Memory B cell (primary cell): ENCODE measurements around the gene TMC6.
"Not testable (repeated sequence)": the region's sequence is repeated elsewhere in the genome, so short reads cannot be mapped to it uniquely, and the experiment has no call there.

Experiments
- ATAC-seq: fragments of 150-1000 bp; cut with Tn5 transposase; 2 replicates; pipeline ENCODE4 v1.10.0; 2021; ENCODE audit warnings: low read depth, mild to moderate bottlenecking, moderate library complexity
- DNase-seq, 2 donors: peaks; one replicate each; pipeline ENCODE4 v3.0.0; 2022; ENCODE audit warnings: low spot score in 2 of 2
- H3K27ac Mint-ChIP-seq: one replicate; pipeline ENCODE4 v1.8.0; 2022; ENCODE audit warnings: mild to moderate bottlenecking, moderate library complexity, mixed read lengths
- H3K27me3 Mint-ChIP-seq: one replicate; pipeline ENCODE4 v1.8.0; 2022; ENCODE audit warnings: mixed read lengths
- H3K36me3 Mint-ChIP-seq: one replicate; pipeline ENCODE4 v1.8.0; 2022; ENCODE audit warnings: mild to moderate bottlenecking, mixed read lengths
- H3K4me1 Mint-ChIP-seq: one replicate; pipeline ENCODE4 v1.8.0; 2022; ENCODE audit warnings: mixed read lengths
- H3K4me3 Mint-ChIP-seq: one replicate; pipeline ENCODE4 v1.8.0; 2022; ENCODE audit warnings: mild to moderate bottlenecking, moderate library complexity, mixed read lengths
- H3K9me3 Mint-ChIP-seq: one replicate; pipeline ENCODE4 v1.8.0; 2022; ENCODE audit warnings: mixed read lengths

The TMC6 gene

DNA sequence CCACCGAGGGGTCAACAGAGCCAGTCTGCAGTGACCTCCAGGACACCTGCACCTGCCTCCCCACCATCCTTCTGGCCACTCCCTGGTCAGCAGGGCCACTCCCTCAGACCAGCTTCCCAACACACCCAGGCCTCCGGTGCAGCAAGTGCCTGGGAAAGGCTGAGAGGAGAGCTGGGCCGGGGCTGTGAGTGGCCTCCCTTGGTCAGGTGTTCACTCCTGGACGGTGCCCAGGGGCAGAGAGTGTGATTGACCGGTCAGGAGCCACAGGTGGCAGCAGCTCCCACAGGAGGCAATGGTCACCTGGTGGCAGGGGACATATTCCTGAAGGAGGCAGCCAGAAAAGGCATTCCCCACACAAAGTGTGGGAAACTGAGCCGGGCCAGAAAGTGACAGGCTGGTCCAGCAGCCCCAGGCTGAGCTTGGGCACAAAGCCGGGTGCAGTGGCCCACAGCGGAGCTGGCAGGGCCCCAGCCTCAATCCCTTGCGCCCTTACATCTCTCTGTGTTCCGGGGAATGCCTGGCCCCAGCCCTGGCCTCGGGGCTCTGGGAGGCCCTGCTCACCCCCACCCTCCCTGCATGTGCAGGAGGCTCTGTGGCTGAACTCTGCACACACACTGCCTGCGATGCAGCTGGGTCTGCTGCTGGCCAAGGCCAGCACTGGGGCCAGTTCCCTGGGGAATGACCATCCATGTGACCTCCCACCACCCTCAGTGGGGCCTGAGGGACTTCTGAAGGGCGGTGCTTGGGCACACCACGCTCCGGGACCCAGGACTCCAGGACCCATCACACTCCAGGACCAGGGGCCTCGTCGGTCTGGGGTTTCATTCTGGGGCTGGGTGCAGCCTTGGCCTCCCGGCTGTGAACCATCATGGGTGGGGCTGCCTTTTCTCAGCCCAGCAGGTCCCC, 16.4 kb upstream of the TMC6 start:
- Mint-ChIP-seq H3K27ac (peak overlapping the region; percentile 86), H3K9me3 (no peaks in the 10 kb centered on the region), H3K36me3 (peaks cover 6% of the 10 kb centered on the region), H3K4me3 (no peak overlapping the region), H3K27me3 (no peaks in the 10 kb centered on the region), H3K4me1 (peaks cover 50% of the 10 kb centered on the region)
- no peak for DNase-seq
- ATAC-seq = no peak

DNA sequence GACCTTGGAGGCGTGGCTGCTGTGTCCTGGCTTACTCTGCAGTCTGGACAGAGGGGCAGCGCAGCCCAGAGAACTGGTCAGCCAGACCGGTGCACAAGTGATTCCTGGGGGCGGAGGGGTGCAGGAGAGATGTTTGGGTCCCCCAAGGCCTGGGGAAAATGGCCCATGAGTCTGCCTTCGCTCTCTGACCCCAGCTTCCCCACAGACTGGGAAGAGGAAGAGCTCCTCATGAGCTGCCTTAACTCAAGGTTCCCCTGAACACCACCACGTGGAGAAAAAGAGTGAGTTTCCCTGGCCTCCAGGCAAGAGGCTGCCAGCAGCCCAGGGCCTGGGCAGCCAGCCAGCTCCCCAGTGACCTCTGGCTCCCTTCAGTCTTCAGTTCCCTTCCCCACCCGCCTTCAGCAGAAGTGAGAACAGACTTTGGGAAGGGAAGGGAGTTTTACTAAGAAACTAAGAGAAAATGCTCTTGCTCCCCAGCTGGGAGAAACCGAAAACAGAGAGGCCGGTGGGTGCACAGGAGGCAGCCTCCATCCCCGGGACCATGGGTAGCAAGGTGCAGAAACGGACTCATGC, 15.7 kb upstream of the TMC6 start:
- H3K27ac Mint-ChIP-seq = peak overlapping the region; percentile 86
- peaks cover 54% of the 10 kb centered on the region for H3K4me1 Mint-ChIP-seq
- ATAC-seq (no peak), DNase-seq (no peak)
- H3K9me3 Mint-ChIP-seq = no peaks in the 10 kb centered on the region
- peaks cover 6% of the 10 kb centered on the region for H3K36me3 Mint-ChIP-seq
- no peak overlapping the region for H3K4me3 Mint-ChIP-seq
- no peaks in the 10 kb centered on the region for H3K27me3 Mint-ChIP-seq

DNA sequence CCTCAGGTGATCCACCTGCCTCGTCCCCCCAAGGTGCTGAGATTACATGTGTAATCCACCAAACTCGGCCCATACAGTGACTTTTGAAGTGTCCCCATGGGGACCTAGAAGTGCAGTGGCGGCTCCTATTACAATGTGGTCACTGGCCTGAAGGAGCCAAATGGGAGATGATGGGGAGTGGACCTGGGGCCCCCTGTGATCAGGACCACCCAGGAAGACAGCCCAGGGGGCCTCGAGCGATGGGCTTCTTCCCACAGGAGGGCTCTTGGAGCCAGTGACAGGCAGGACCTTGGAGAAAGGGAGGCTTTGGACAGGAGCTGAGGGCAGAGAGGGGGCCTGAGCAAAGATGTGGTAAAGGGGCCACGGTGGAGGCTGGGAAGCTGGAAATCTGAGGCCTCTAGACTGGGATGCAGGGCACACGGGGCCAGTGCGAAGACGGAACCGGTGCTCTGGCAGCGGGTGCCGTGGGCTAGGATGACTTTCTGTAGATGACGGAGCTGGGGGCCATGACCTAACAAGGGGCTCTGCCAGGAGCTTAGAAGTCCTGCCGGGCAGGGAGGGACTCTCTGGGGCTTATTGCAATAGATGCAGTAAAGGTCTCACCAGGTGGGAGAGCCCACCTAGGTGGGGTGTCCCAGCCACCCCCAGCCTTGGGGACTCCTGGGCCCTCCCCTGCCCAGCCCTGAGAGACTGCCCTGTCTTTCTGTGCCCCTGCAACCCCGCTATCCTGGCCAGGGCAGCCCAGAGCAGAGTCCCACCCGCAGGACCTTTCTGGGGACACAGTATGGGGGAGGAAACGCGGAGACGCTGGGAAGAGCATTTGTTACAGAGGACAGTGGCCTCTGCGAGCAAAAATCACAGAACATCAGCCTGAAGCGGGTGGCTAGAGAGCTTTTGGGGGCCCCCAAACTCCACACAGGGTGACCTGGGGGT, 14.9 kb upstream of the TMC6 start:
- Mint-ChIP-seq H3K27ac (peak overlapping the region; percentile 86), H3K9me3 (no peaks in the 10 kb centered on the region)

DNA sequence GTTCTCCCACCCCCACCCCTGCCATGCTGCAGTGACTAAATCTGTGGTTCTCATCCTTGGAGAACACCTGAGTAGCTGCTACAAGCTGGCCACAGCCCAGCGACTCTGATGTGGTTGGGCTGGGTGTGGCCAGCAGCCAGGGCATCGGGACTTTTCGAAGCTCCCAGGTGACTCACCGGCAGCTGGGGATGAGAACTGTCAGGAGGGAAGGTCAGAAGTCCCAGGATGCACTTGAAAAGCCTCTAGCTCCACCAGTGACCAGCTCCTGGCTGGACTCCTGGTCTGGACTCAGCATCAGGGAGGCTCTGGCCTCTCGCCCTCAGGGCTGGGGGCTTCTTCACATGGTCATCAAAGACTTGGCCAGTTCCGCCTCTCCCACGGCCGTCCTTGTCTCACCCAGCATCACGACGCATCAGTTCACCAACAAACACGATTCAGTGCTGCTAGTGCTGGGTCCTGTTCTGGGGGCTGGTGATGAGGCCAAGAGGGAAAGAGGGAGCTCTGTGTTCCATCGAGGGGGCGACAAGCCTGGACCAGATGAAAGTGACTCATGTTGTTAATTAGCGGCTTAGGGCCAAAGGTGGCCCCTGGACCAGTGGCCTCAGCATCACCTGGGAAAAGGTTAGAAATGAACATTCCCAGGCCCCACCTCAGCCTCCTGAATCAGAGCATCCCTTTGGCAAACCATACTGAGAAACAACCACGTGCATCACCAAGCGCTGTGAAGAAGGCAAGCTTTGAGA, 13.7 kb upstream of the TMC6 start:
- Mint-ChIP-seq H3K27me3 (no peaks in the 10 kb centered on the region), H3K9me3 (no peaks in the 10 kb centered on the region), H3K36me3 (peaks cover 13% of the 10 kb centered on the region), H3K27ac (no peak overlapping the region), H3K4me1 (peaks cover 59% of the 10 kb centered on the region), H3K4me3 (no peak overlapping the region)
- DNase-seq (no peak), ATAC-seq (no peak)

More for the DNA sequence above, 14.9 kb upstream of the TMC6 start:
- H3K4me1 Mint-ChIP-seq = peaks cover 57% of the 10 kb centered on the region
- peaks cover 10% of the 10 kb centered on the region for H3K36me3 Mint-ChIP-seq
- DNase-seq = no peak
- H3K27me3 Mint-ChIP-seq = no peaks in the 10 kb centered on the region
- H3K4me3 Mint-ChIP-seq = no peak overlapping the region
- ATAC-seq = no peak

DNA sequence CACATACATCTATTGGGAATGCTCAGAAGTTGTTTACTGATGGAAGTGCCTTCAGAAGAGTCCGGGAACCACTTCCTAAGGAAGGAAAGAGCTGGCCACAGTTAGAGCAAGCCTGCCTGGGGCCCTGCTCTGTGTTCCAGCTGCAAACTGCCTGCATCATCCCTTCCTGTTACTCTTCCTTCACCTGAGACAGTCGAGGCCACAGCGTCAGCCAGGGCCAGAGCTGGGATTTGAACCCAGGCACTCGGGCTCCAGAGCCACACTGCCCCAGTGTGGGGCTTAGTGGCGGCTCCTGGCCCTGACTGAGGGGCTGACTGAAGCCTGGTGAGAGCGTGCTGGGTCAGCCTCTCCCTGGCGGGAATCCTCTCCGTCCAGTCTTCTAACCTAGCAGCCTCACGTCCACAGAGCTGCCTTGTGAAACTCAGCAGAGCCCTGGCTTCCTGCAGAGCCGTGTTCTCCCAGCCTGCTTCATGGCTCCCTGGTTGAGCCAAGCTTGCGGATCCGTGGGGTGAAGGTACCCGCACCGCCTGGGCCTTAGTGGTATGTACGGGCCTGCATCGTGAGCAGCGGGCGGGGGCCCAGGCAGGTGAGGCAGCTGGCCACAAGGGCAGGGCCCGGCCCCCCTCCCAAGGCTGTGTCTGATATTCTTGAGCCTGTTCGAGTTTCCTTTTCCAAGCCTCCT, 13.0 kb upstream of the TMC6 start:
- Mint-ChIP-seq H3K27me3 (no peaks in the 10 kb centered on the region), H3K36me3 (peaks cover 14% of the 10 kb centered on the region), H3K27ac (peak overlapping the region; percentile 11), H3K9me3 (no peaks in the 10 kb centered on the region), H3K4me1 (peaks cover 56% of the 10 kb centered on the region), H3K4me3 (no peak overlapping the region)
- DNase-seq (no peak), ATAC-seq (no peak)

DNA sequence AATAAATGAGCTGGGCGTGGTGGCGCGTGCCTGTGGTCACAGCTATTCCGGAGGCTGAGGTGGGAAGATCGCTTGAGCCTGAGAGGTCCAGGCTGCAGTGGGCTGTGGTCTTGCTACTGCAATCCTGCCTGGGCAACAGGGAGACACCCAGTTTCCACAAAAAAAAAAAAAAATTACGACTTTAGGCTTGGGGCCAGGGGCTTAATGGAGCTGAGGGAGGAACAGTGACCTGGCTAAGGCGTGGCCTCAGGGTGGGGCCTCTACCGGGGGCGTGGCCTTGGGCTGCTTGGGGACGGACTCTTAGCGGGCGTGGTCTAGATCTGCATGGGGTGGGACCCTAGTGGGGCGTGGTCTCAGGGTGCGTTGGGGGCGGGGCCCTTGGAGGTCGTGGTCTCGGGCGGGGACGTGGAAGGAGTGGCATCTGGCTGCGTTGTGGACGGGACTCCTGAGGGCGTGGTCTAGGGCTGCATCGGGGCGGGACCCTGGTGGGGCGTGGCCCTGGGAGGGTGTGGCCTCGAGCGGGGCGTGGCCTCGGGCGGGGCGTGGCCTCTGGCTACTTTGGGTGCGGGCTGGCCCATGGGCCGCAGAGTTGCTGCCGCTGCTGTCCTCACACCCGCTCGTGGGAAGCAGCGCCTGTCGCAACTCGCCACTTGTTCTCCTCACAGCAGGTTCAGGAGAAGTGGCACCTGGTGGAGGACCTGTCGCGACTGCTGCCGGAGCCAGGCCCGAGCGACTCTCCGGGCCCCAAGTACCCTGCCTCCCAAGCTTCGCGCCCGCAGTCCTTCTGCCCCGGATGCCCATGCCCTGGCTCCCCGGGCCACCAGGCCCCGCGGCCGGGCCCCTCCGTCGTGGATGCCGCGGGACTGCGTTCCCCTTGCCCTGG, 11.9 kb upstream of the TMC6 start:
- peak overlapping the region; percentile 12 for H3K4me3 Mint-ChIP-seq
- ATAC-seq (peak; percentile 85), DNase-seq (peak; percentile 93 to 96)
- peaks cover 59% of the 10 kb centered on the region for H3K4me1 Mint-ChIP-seq
- no peaks in the 10 kb centered on the region for H3K27me3 Mint-ChIP-seq
- no peaks in the 10 kb centered on the region for H3K9me3 Mint-ChIP-seq
- peaks cover 21% of the 10 kb centered on the region for H3K36me3 Mint-ChIP-seq
- peak overlapping the region; percentile 60 for H3K27ac Mint-ChIP-seq

DNA sequence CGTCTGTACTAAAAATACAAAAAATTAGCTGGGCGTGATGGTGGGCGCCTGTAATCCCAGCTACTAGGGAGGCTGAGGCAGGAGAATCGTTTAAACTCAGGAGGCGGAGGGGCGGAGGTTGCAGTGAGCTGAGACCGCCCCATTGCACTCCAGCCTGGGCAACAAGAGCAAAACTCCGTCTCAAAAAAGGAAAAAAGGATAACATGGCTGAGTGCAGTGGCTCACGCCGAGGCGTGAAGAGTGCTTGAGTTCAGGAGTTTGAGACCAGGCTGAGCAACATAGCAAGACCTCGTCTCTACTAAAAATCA, 11.3 kb upstream of the TMC6 start:
- Mint-ChIP-seq H3K36me3 (peaks cover 22% of the 10 kb centered on the region), H3K4me1 (peaks cover 60% of the 10 kb centered on the region), H3K27ac (peak overlapping the region; percentile 60)
- not testable (repeated sequence) for H3K27me3 Mint-ChIP-seq, H3K4me3 Mint-ChIP-seq, DNase-seq, H3K9me3 Mint-ChIP-seq, ATAC-seq

DNA sequence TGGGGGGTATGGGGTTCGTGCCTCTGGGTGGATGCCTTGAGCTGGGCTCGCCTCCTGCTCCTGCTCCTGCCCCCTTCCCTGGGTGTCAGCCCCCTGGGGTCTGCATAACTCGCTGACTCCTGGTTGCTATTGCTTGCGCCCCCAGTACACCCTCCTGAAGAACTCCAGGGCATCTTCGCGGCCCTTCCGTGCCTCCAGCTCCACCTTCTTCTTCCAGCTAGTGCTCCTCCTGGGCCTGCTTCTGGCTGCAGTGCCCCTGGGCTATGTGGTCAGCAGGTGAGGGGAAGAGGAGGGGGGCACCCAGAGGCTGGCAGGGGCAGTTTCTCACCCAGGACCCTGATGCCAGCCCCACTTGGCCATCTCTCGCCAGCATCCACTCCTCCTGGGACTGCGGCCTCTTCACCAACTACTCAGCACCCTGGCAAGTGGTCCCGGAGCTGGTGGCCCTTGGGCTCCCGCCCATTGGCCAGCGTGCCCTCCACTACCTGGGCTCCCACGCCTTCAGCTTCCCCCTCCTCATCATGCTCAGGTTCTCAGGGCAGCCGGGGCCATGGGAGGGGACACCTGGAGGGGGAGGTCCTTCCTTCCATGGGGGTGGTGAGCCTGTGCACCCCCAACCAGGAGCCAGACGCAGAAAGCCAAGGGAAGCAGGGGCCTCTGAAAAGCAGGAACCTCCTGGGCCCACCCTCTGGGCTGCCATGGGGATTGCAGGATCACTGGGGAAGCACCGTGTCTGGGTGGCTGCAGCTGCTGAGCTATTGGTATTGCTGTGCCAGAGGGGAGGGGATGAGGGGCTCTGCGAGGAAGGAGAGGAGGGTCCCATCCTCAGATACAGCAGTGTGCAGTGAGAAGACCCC, 9.9 kb upstream of the TMC6 start:
- H3K27me3 Mint-ChIP-seq = no peaks in the 10 kb centered on the region
- peaks cover 27% of the 10 kb centered on the region for H3K36me3 Mint-ChIP-seq
- ATAC-seq = no peak
- no peak for DNase-seq
- H3K9me3 Mint-ChIP-seq = no peaks in the 10 kb centered on the region
- H3K4me1 Mint-ChIP-seq = peaks cover 58% of the 10 kb centered on the region
- peak overlapping the region; percentile 65 for H3K4me3 Mint-ChIP-seq
- peak overlapping the region; percentile 88 for H3K27ac Mint-ChIP-seq

DNA sequence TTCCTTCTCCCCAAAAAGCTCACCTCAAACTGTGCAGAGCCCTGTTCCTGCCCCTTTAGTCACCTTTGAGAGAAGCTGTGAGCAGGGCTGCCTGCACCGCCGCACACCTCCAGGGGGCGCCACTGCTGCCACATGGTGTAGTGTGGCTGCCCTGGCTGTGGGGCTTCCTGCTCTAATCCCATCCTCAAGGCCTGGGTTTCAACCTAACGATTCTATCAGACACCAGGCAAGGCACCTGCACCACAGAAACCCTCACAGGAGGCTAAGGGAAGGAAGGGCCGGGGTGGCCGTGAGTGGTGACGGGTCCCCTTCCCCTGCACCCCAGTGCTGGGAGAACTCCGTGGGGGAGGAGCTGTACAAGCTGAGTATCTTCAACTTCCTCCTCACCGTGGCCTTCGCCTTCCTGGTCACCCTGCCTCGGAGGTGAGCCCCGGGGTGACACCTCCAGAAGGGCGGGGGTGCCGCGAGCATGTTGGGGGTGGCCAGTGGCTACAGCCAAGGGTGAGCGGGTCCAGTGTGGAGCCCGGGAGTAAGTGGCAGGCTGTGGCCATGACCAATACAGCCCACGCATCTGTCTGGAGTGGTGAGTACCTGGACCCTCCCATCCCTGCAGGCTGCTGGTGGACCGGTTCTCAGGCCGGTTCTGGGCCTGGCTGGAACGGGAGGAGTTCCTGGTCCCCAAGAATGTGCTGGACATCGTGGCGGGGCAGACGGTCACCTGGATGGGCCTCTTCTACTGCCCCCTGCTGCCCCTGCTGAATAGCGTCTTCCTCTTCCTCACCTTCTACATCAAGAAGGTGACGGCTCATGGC, 9.0 kb upstream of the TMC6 start:
- DNase-seq (no peak), ATAC-seq (peak; percentile 13)
- peak overlapping the region; percentile 65 for H3K4me3 Mint-ChIP-seq
- H3K27ac Mint-ChIP-seq = peak overlapping the region; percentile 88
- peaks cover 62% of the 10 kb centered on the region for H3K4me1 Mint-ChIP-seq
- no peaks in the 10 kb centered on the region for H3K9me3 Mint-ChIP-seq
- H3K36me3 Mint-ChIP-seq = peaks cover 29% of the 10 kb centered on the region
- no peaks in the 10 kb centered on the region for H3K27me3 Mint-ChIP-seq

DNA sequence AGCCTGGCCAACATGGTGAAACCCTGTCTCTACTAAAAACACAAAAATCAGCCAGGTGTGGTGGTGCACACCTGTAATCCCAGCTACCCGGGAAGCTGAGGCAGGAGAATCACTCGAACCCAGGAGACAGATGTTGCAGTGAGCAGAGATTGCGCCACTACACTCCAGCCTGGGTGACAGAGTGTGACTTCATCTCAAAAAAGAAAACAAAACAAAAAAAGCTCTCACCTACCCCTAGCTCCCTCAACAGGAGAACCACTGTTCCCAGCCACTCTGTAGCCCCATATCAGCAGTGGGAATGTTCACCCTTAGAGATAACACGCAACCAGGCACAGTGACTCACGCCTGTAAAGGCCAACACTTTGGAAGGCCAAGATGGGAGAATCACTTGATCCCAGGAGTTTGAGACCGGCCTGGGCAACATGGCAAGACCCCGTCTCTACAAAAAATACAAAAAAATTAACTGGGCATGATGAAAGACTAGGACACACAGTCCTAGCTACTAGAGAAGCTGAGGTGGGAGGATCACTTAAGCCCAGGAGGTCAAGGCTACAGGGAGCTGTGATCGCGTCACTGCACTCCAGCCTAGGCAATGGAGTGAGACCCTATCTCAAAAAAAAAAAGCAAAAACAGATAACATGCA, 7.4 kb upstream of the TMC6 start:
- ATAC-seq = no peak
- Mint-ChIP-seq H3K9me3 (no peaks in the 10 kb centered on the region), H3K36me3 (peaks cover 31% of the 10 kb centered on the region), H3K4me1 (peaks cover 60% of the 10 kb centered on the region), H3K27me3 (no peaks in the 10 kb centered on the region), H3K27ac (peak overlapping the region; percentile 62), H3K4me3 (no peak overlapping the region)
- DNase-seq = no peak

DNA sequence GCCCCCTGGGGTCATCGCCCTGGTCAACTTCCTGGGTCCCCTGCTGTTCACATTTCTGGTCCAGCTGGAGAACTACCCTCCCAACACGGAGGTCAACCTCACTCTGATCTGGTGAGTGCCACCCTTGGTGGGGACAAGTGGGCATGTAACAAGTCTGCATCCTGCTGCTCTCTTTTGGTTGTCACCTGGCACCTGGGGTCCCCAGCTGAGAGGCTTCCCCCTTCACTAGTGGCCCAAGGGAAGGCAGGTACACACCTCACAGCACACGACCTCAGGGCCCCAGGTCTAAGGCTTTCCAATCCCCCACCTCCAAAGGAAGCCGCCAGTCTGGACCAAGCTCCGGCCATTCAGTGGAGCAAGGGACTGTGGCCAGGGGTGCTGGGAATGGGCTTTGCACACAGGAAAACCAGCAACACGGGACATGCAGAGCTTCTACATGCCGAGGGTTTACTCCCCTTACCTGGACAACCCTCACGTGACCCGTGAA, 6.4 kb upstream of the TMC6 start:
- no peak overlapping the region for H3K4me3 Mint-ChIP-seq
- H3K36me3 Mint-ChIP-seq = peaks cover 34% of the 10 kb centered on the region

More for the DNA sequence above, 6.4 kb upstream of the TMC6 start:
- DNase-seq (no peak), ATAC-seq (no peak)
- Mint-ChIP-seq H3K4me1 (peaks cover 64% of the 10 kb centered on the region), H3K27me3 (no peaks in the 10 kb centered on the region), H3K9me3 (no peaks in the 10 kb centered on the region), H3K27ac (no peak overlapping the region)
